DOHH2 (cell line): ENCODE data around the gene NOX5.

ENCODE experiments used
- H3F3A ChIP-seq: fragments of 200-600 bp; sonication (generic), shearing (Covaris generic); 2 replicates; pipeline ENCODE4 v1.6.0; 2016; ENCODE audit warnings: antibody characterized with exemption, mild to moderate bottlenecking; ENCODE audit not compliant: control insufficient read depth, insufficient read depth
- H3K27ac ChIP-seq: fragments of 200-600 bp; sonication (generic); 2 replicates; pipeline ENCODE4 v1.5.1; 2014; ENCODE audit warnings: low read depth, mild to moderate bottlenecking, low read length, moderate library complexity
- H3K27me3 ChIP-seq: fragments of 200-600 bp; sonication (generic); 2 replicates; pipeline ENCODE4 v1.6.1; 2014; ENCODE audit warnings: mild to moderate bottlenecking, low read length, mixed read lengths; ENCODE audit not compliant: control insufficient read depth
- H3K36me3 ChIP-seq: fragments of 200-600 bp; sonication (generic); 2 replicates; pipeline ENCODE4 v1.6.1; 2014; ENCODE audit warnings: mild to moderate bottlenecking, low read length, moderate library complexity, mixed read lengths; ENCODE audit not compliant: control insufficient read depth
- H3K4me1 ChIP-seq: fragments of 200-600 bp; sonication (generic); 2 replicates; pipeline ENCODE4 v1.6.1; 2014; ENCODE audit warnings: mild to moderate bottlenecking, low read length, mixed read lengths; ENCODE audit not compliant: control insufficient read depth
- H3K4me2 ChIP-seq: fragments of 200-600 bp; sonication (generic); 2 replicates; pipeline ENCODE4 v1.6.0; 2014; ENCODE audit warnings: mild to moderate bottlenecking, low read length, moderate library complexity
- H3K4me3 ChIP-seq: fragments of 200-600 bp; sonication (generic); 2 replicates; pipeline ENCODE4 v1.5.1; 2014; ENCODE audit warnings: mild to moderate bottlenecking, low read length, mixed read lengths
- H3K79me2 ChIP-seq: fragments of 200-600 bp; sonication (generic); 2 replicates; pipeline ENCODE4 v1.6.1; 2014; ENCODE audit warnings: mild to moderate bottlenecking, low read length, mixed read lengths; ENCODE audit not compliant: control insufficient read depth
- H3K9me2 ChIP-seq: fragments of 200-600 bp; sonication (generic); replicated peaks from 2 replicates; pipeline ENCODE4 v1.6.1; 2014; ENCODE audit warnings: mild to moderate bottlenecking, low read length, mixed read lengths; ENCODE audit not compliant: control insufficient read depth
- H3K9me3 ChIP-seq: fragments of 200-600 bp; sonication (generic); 2 replicates; pipeline ENCODE4 v1.6.1; 2014; ENCODE audit warnings: antibody characterized with exemption, low read length, mixed read lengths; ENCODE audit not compliant: control insufficient read depth, insufficient read depth
- H4K20me1 ChIP-seq: fragments of 200-600 bp; sonication (generic); 2 replicates; pipeline ENCODE4 v1.6.0; 2014; ENCODE audit warnings: low read depth, mild to moderate bottlenecking, antibody characterized with exemption, low read length, moderate library complexity; ENCODE audit not compliant: control insufficient read depth, insufficient read depth
- CTCF ChIP-seq: fragments of 200-600 bp; sonication (generic); IDR thresholded peaks from one replicate; pipeline ENCODE4 v1.5.1; 2014; ENCODE audit warnings: antibody characterized with exemption, mild to moderate bottlenecking, low read depth, low read length; ENCODE audit not compliant: poor library complexity, severe bottlenecking
- EZH2phosphoT487 ChIP-seq: fragments of 200-600 bp; sonication (generic); IDR thresholded peaks from 2 replicates; pipeline ENCODE4 v1.6.1; 2017; ENCODE audit warnings: borderline replicate concordance, mild to moderate bottlenecking, antibody characterized with exemption, low read length, moderate library complexity, mixed read lengths

Gene NOX5

DNA sequence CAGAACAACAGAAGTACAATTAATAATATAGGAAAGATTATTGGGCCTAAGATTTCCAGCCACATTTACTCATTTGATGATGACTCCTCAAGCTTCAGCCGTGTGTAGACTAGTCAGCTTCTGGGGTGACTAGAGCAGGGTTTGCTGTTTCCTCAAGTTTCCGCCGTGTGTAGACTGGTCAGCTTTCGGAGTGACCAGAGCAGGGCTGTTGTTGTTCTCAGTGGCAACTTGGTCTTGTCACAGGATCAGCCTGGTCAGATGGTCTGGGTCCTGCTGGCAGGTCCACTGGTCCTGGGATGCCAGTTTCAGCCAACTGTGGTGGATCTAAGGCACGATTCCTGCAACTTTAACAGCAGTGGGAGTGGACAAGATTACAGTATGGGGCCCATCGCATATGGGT lies 21.8 kb upstream of the NOX5 start:
- H3K36me3 ChIP-seq, result no peaks in the 10 kb centered on the region
- no peaks in the 10 kb centered on the region for H3K9me3 ChIP-seq

GRCh38 chr15:68993276-68993675 lies 21.2 kb upstream of the NOX5 start:
- H3F3A ChIP-seq, result no peaks in the 10 kb centered on the region
- H3K9me3 ChIP-seq, result no peaks in the 10 kb centered on the region
- no peaks in the 10 kb centered on the region for H4K20me1 ChIP-seq
- H3K27ac ChIP-seq, result no peak overlapping the region
- no peak overlapping the region for H3K4me2 ChIP-seq
- H3K79me2 ChIP-seq, result no peaks in the 10 kb centered on the region
- TF ChIP-seq CTCF (no peak), EZH2phosphoT487 (no peak)
- H3K9me2 ChIP-seq, result no peaks in the 10 kb centered on the region
- peaks cover 9% of the 10 kb centered on the region; the same call in 1 of the 2 replicates for H3K27me3 ChIP-seq
- no peaks in the 10 kb centered on the region for H3K4me1 ChIP-seq
- H3K36me3 ChIP-seq, result no peaks in the 10 kb centered on the region
- no peak overlapping the region for H3K4me3 ChIP-seq

More for the DNA sequence above, 21.8 kb upstream of the NOX5 start:
- H3K27me3 ChIP-seq, result peaks cover 6% of the 10 kb centered on the region; the same call in 1 of the 2 replicates
- no peaks in the 10 kb centered on the region for H3K4me1 ChIP-seq
- H3K4me2 ChIP-seq, result no peak overlapping the region
- H3K9me2 ChIP-seq, result no peaks in the 10 kb centered on the region
- TF ChIP-seq CTCF (no peak), EZH2phosphoT487 (no peak)
- H3K79me2 ChIP-seq, result no peaks in the 10 kb centered on the region
- no peaks in the 10 kb centered on the region for H3F3A ChIP-seq
- no peak overlapping the region for H3K4me3 ChIP-seq
- no peaks in the 10 kb centered on the region for H4K20me1 ChIP-seq
- no peak overlapping the region for H3K27ac ChIP-seq

GRCh38 chr15:68994149-68994548 lies 20.3 kb upstream of the NOX5 start:
- Histone ChIP-seq H3K4me2 (no peak overlapping the region), H3K9me2 (no peaks in the 10 kb centered on the region), H3K27me3 (peaks cover 9% of the 10 kb centered on the region; the same call in 1 of the 2 replicates), H3K79me2 (no peaks in the 10 kb centered on the region), H3K36me3 (no peaks in the 10 kb centered on the region), H3K27ac (no peak overlapping the region), H3K9me3 (no peaks in the 10 kb centered on the region), H3K4me1 (no peaks in the 10 kb centered on the region), H3K4me3 (no peak overlapping the region), H4K20me1 (no peaks in the 10 kb centered on the region), H3F3A (no peaks in the 10 kb centered on the region)
- TF ChIP-seq CTCF (no peak), EZH2phosphoT487 (no peak)
